WERI-Rb-1 (cell line): ENCODE results near the gene GPR137B.

Source experiments
- DNase-seq: peaks from one replicate; pipeline ENCODE4 v3.0.0-alpha.2; 2020
- H3K27ac ChIP-seq: fragments of 250-450 bp; sonication (Bioruptor Pico); 2 replicates; pipeline ENCODE4 v1.5.1; 2020; ENCODE audit warnings: mild to moderate bottlenecking, moderate library complexity
- H3K27me3 ChIP-seq: fragments of 250-450 bp; sonication (Bioruptor Pico); 2 replicates; pipeline ENCODE4 v1.5.1; 2021; ENCODE audit warnings: mild to moderate bottlenecking, low read depth, moderate library complexity; ENCODE audit not compliant: insufficient read depth, severe bottlenecking
- H3K36me3 ChIP-seq: fragments of 250-450 bp; sonication (Bioruptor Pico); 2 replicates; pipeline ENCODE4 v1.5.1; 2020; ENCODE audit warnings: mild to moderate bottlenecking, moderate library complexity
- H3K4me3 ChIP-seq: 2 replicates; pipeline ENCODE4 v1.5.1; 2011; ENCODE audit warnings: low read depth, mild to moderate bottlenecking, control low read depth, low read length
- H3K9me3 ChIP-seq: fragments of 250-450 bp; sonication (Bioruptor Pico); 2 replicates; pipeline ENCODE4 v1.5.1; 2021; ENCODE audit warnings: mild to moderate bottlenecking, moderate library complexity; ENCODE audit not compliant: severe bottlenecking
- CTCF ChIP-seq: IDR thresholded peaks from 2 replicates; pipeline ENCODE4 v1.5.1; 2011; ENCODE audit warnings: low read depth, mild to moderate bottlenecking, control low read depth, inconsistent platforms, low read length

The GPR137B gene

DNA sequence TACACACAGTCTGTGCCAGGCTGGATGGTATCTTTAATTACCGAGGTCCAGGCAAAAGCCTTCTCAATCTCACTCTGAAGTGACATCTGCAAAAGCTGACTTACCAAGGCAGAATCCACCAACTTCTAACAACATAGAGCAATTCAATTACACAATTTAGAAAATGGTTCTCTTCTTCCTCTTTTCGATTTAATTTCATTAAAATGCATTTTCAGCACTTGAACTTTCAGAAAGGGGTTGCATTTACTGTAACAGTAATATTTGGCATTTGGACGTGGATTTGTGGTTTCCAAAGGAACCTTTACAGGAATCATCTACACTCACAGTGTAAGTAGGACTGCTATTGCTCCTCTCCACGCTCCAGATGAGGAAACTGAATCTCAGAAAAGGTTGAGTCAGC, 86.1 kb downstream of the GPR137B start:
- no peak for TF ChIP-seq CTCF
- Histone ChIP-seq H3K27ac (no peak overlapping the region), H3K9me3 (no peaks in the 10 kb centered on the region), H3K4me3 (no peak overlapping the region), H3K36me3 (no peaks in the 10 kb centered on the region), H3K27me3 (no peaks in the 10 kb centered on the region)
- DNase-seq: no peak

GRCh38 chr1:236235116-236235515, 92.8 kb downstream of the GPR137B start:
- no peak for DNase-seq
- Histone ChIP-seq H3K4me3 (no peak overlapping the region), H3K27ac (no peak overlapping the region), H3K27me3 (no peaks in the 10 kb centered on the region), H3K36me3 (no peaks in the 10 kb centered on the region), H3K9me3 (no peaks in the 10 kb centered on the region)
- no peak for TF ChIP-seq CTCF

- no peaks in the 10 kb centered on the region for H3K36me3 ChIP-seq
These were observed 96.8 kb downstream of the GPR137B start for GRCh38 chr1:236239092-236239585.

DNA sequence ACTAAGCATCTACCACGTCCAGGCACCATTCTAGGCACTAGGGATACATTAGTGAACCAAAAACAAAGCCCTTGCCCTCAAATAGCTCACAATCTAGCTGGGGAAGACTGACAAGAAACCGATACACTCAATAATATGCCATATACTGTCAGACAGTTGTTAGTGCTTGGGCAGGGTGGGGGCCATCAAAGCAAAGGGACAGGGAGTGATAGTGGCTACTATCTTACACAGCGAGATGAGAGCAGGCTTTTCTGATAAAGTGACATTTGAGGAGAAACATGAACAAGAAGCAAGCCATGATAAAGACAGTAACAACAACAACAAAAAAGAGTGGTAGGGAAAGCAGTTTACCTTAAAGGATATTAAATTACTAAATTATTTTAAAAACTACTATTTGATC, 98.3 kb downstream of the GPR137B start:
- H3K27ac ChIP-seq: no peak overlapping the region
- DNase-seq: no peak
- H3K36me3 ChIP-seq: no peaks in the 10 kb centered on the region
- H3K9me3 ChIP-seq: no peaks in the 10 kb centered on the region
- no peak for TF ChIP-seq CTCF
- no peaks in the 10 kb centered on the region for H3K27me3 ChIP-seq
- H3K4me3 ChIP-seq: no peak overlapping the region

More at GRCh38 chr1:236239092-236239585, 96.8 kb downstream of the GPR137B start:
- H3K9me3 ChIP-seq: no peaks in the 10 kb centered on the region
- no peak overlapping the region for H3K4me3 ChIP-seq
- DNase-seq: no peak
- TF ChIP-seq CTCF: no peak
- H3K27ac ChIP-seq: no peak overlapping the region
- no peaks in the 10 kb centered on the region for H3K27me3 ChIP-seq

DNA sequence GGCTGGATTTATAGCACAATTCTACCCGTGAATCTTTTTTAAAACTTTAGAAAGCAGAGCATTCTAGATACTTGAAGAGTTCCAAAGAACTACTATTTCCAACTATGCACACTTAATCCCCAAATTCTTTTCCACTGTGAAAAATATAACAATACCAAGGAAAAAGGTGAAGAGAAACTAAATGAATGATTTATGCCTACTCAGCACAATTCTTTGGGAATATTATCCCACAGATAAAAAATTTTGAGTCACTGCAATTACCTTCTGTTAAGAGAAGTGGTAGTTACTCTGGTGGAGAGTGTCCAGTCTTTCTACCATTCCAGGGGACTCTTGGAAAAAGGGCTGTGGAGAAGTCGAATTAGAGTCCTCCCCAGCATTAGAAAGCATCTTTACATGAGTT, 100.2 kb downstream of the GPR137B start:
- DNase-seq: no peak
- Histone ChIP-seq H3K27me3 (no peaks in the 10 kb centered on the region), H3K4me3 (no peak overlapping the region), H3K27ac (no peak overlapping the region), H3K36me3 (no peaks in the 10 kb centered on the region), H3K9me3 (no peaks in the 10 kb centered on the region)
- no peak for TF ChIP-seq CTCF

DNA sequence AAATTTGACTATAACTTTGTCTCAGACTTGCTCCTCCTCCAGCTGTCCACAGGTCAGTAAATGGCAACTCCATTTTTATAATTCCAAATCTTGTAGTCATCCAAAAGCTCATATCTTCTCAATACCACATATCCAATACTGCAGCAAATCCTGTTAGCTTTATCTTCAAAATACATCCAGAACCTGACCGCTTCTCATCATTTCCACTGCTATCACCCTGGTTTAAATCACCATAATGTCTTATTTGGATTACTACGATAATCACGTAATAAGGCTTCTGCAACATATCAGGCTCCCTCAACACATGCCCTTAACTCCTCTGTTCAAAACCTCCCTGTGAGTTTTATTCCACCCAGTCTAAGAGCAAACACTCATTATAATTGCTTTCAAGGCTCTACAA, 104.9 kb downstream of the GPR137B start:
- no peaks in the 10 kb centered on the region for H3K9me3 ChIP-seq
- no peak overlapping the region for H3K4me3 ChIP-seq
- no peak for TF ChIP-seq CTCF
- H3K27me3 ChIP-seq: no peaks in the 10 kb centered on the region
- H3K36me3 ChIP-seq: no peaks in the 10 kb centered on the region
- no peak overlapping the region for H3K27ac ChIP-seq
- no peak for DNase-seq
